HAP-1 (cell line): ENCODE data around the gene ANKRD39.
A peak's percentile ranks its signal among the peaks of the same experiment; 100 is the strongest.

Source experiments
- DNase-seq, 2 experiments: peaks; one replicate each; pipeline ENCODE4 v3.0.0-alpha.2; 2016 to 2020; ENCODE audit warnings: low spot score in 2 of 2
- H3K27me3 ChIP-seq: fragments of 250-450 bp; sonication (Bioruptor Pico); 2 replicates; pipeline ENCODE4 v1.5.1; 2020; ENCODE audit warnings: low read depth, mild to moderate bottlenecking, moderate library complexity
- H3K36me3 ChIP-seq: fragments of 250-450 bp; sonication (Bioruptor Pico); replicated peaks from 2 replicates; pipeline ENCODE4 v1.5.1; 2020; ENCODE audit warnings: mild to moderate bottlenecking
- H3K4me1 ChIP-seq: fragments of 250-450 bp; sonication (Bioruptor Pico); 2 replicates; pipeline ENCODE4 v1.5.1; 2020; ENCODE audit warnings: mild to moderate bottlenecking
- H3K4me3 ChIP-seq: fragments of 250-450 bp; sonication (Bioruptor Pico); 2 replicates; pipeline ENCODE4 v1.5.1; 2020; ENCODE audit warnings: mild to moderate bottlenecking, moderate library complexity
- H3K9me3 ChIP-seq: fragments of 250-450 bp; sonication (Bioruptor Pico); 2 replicates; pipeline ENCODE4 v1.5.1; 2020; ENCODE audit warnings: mild to moderate bottlenecking, moderate library complexity
- in situ Hi-C: fragments of 300-500 bp; cut with MboI; formaldehyde crosslinking; loops from 3 replicates; pipeline ENCODE4 v1.14.3; 2020; ENCODE audit warnings: low sequenced_read_pairs, inconsistent platforms, mixed read lengths

ANKRD39 gene

DNA sequence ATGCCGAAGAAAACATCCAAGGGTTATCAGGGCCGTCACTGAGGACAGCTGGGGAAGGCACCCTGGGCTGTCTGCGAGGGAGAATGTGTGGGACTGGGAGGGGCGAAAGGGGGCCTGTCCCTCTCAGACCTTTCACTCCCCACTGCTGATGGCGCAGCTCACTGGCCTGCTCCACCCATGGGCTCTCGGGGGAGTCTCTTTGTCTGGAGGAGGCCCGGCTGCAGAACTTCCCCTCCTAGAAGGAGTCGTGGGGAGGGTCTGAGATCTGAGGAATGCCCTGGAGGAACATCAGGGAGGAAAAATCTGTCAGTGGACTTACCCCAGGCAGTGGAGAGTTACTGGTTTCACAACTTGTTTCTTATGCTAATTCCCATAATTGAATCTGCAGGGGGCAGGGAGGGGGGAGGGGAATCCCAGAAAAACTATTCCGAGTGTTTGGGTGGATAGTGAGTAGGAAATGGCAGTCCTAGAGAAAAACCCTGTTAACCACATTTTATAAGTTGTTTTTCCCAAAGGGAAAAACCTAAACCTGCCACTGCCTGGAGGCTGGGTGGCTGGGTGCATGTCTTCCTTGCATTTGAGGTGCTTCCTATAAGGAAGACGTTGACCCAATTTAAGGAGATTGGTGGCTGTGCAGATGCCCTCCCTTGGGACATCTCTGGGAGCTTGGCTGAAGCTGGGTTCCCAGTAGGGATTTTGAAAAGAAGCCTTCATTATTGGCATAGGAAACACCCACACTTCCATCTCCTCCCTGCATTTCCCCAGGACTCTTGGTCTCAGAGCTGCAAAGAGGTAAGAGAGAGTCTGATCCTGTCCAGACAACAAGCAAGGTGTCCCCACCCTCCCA is 23.8 kb upstream of the ANKRD39 start:
- DNase-seq = peak; percentile 81 to 90
- no peaks in the 10 kb centered on the region for H3K36me3 ChIP-seq
- no peaks in the 10 kb centered on the region for H3K9me3 ChIP-seq
- H3K27me3 ChIP-seq = no peaks in the 10 kb centered on the region
- no peak overlapping the region for H3K4me3 ChIP-seq
- in situ Hi-C loops = no loop called here
- peaks cover 17% of the 10 kb centered on the region for H3K4me1 ChIP-seq

DNA sequence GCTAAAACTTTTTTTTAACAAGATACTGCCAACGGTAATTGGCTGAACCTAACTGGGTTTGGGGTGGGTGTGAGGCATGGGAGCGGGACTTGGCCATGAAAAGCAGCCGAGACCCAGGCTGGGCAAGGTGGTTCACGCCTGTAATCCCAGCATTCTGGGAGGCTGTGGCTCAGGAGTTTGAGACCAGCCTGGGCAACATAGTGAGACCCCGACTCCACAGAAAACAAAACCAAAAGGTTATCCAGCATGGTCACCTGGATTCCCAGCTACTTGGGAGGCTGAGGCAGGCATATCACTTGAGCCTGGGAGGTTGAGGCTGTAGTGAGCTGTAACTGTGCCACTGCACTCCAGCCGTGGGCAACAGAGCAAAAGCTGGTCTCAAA is 23.1 kb upstream of the ANKRD39 start:
- in situ Hi-C loops = no loop called here

DNA sequence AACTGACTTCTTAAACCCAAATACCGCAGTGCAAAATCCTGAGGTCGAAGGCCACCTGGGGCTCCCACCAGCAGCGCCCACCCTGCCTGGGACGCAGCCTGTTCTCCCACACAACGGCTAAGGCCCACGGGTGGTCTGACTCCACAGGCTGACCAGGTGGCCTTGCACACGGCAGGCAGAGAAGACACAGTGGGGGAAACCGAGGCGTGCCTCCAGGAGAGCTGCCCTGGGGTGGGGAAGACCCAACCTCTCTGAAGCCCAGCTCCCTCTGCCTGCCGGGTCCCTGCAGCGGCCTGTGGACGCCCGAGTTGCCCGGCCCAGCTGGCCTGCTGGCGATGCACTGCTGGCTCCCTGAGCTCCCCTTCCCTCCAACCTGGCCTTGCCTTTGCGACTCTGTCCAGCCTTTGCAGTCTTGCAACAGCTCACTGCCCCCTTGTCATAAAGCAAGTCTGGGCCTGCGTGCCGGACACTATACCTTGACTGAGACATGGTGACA is 21.8 kb upstream of the ANKRD39 start:
- Histone ChIP-seq H3K4me3 (no peak overlapping the region), H3K4me1 (peaks cover 17% of the 10 kb centered on the region), H3K27me3 (no peaks in the 10 kb centered on the region), H3K9me3 (no peaks in the 10 kb centered on the region), H3K36me3 (no peaks in the 10 kb centered on the region)
- in situ Hi-C loops = no loop called here
- DNase-seq = no peak

More for the DNA sequence above, 23.1 kb upstream of the ANKRD39 start:
- H3K4me3 ChIP-seq = no peak overlapping the region
- H3K9me3 ChIP-seq = no peaks in the 10 kb centered on the region
- no peak for DNase-seq
- no peaks in the 10 kb centered on the region for H3K27me3 ChIP-seq
- no peaks in the 10 kb centered on the region for H3K36me3 ChIP-seq
- H3K4me1 ChIP-seq = peaks cover 17% of the 10 kb centered on the region

DNA sequence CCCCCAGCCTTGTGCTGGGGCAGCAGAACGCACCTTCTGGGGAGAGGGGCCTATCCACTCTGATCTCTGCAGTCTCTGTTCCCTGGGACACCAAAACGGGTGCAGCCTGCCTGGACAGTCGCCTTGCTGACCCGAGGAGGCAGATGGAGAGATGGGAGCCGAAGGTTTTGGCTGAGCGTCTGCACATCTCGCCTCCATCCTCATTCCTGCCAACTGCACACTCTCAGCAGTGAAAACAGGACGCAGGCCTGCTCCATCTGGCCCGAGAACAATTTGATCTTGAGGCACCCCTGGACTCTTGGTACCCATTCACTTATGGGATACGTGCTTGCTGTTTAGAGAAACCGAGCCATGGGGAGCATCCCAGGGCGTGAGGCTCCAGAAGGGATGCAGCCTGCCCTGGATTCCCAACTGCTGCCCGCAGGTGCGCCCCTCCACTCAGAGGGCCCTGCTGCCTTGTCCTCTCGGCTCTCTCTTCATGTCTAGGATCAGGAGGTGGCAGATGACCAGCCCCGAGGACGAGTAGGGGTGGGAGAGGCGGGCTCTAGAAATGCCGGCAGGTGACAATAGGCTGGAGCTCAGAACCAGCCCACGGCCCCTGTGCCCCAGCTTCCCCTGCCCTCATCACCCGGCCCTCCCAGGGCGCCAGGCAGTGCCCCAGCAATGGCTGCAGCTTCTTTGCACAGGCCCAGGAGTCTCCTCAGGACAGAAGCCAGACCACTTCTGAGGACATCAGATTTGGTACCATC is 21.2 kb upstream of the ANKRD39 start:
- in situ Hi-C loops = no loop called here
- Histone ChIP-seq H3K4me1 (peaks cover 17% of the 10 kb centered on the region), H3K9me3 (no peaks in the 10 kb centered on the region)

DNA sequence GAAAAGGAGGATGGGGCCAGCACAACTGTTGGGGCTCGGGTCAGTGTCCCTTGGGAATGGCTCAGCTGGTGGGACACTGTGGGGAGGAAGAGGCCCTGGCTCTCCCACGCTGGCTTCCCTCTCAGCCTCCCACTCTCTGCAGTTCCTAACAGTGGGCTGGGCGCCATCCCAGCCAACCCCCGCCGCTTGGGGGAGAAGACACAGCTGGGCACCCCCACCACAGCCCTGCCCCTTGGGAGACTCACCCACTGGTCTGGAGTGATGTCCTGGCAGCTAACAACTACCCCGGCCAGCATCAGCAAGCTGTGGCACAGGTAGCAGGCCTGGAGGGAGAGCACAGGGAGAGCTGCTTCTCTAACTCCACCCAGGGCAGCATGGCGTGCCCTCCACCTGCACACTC is 20.4 kb upstream of the ANKRD39 start:
- Histone ChIP-seq H3K36me3 (no peaks in the 10 kb centered on the region), H3K9me3 (no peaks in the 10 kb centered on the region), H3K4me3 (no peak overlapping the region), H3K27me3 (no peaks in the 10 kb centered on the region), H3K4me1 (peaks cover 17% of the 10 kb centered on the region)
- no peak for DNase-seq
- in situ Hi-C loops = no loop called here

More for the DNA sequence above, 21.2 kb upstream of the ANKRD39 start:
- H3K4me3 ChIP-seq = no peak overlapping the region
- H3K36me3 ChIP-seq = no peaks in the 10 kb centered on the region
- no peak for DNase-seq
- no peaks in the 10 kb centered on the region for H3K27me3 ChIP-seq

DNA sequence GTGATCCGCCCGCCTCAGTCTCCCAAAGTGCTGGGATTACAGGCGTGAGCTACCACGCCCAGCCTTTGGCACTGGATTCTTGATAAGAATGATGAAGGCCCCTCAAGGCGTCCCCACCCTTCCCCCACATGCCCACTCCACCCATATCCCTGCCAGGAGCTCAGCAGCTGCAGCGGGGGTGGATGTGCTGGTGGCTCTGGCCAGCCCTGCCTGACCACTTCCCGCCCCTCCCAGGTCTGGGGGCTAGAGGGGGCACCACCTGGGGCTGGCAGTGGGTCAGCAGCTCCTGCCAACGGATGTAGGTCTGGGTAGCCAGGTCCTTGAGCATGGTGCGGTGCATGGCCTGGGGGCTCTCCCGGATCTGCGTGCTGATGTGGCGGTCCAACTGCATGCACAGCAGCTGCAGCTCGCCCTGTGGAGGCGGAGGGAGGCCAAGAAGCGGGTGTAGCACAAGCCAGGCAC is 19.8 kb upstream of the ANKRD39 start:
- peaks cover 17% of the 10 kb centered on the region for H3K4me1 ChIP-seq
- in situ Hi-C loops = no loop called here
- H3K36me3 ChIP-seq = no peaks in the 10 kb centered on the region
- H3K4me3 ChIP-seq = no peak overlapping the region
- no peaks in the 10 kb centered on the region for H3K9me3 ChIP-seq
- H3K27me3 ChIP-seq = no peaks in the 10 kb centered on the region
- DNase-seq = no peak

DNA sequence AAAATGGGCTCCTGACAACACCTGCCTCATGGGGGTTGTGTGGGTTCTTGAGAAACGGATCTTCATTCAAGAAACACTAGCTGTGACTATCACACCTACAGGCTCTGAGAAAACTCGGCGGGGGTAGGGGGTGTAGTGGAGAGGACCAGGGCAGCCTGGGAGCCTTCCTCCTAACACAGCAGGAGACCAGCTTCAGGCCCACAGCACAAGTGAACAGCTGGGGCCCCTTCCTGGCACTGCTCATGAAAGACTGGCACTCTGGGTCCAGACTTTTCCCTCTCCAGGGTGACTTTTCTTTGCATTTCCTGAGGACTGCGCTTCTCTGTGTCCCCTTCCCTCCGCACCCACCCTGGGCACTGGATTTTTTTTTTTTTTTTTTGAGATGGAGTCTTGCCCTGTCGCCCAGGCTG is 19.2 kb upstream of the ANKRD39 start:
- H3K9me3 ChIP-seq = no peaks in the 10 kb centered on the region
- no peak overlapping the region for H3K4me3 ChIP-seq
- in situ Hi-C loops = no loop called here
- H3K36me3 ChIP-seq = no peaks in the 10 kb centered on the region
- H3K4me1 ChIP-seq = peaks cover 13% of the 10 kb centered on the region
- DNase-seq = no peak
- no peaks in the 10 kb centered on the region for H3K27me3 ChIP-seq

DNA sequence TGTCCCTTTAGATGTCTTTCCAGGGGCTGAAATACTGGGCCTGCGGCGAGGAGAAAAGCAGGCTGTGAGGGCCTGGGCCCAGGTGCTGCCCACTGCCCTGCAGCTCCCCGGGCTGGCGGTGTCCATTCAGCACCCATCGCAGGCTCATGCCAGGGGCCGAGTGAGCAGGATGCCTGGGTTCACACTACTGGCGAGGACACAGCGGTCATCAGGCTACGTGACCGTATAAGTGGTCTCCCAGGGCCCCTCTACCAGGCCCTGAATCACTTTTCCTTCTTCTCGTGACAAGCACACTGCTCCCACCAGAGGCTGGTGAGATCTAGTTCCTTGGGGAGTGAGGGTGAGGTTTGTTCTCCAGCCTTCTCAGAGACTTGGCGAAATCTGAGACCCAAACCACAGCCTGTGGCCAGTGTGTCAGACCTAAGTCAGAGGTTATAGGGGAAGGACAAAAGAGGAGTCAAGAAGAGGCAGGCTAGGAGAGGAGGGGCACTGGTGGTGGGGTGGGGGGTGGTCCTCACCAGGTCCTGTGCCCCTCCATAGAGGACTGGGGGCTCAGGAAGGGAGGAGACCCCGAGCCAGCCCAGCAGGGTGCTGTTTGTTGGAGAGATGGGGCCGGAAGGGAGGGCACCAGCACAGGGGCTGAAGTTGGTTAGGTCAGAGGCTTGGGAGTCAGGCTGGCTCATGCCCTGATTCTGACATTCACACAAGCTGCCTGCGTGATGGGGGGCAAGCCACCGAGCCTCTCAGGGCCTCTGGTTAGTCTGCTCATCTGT is 18.6 kb upstream of the ANKRD39 start:
- Histone ChIP-seq H3K27me3 (no peaks in the 10 kb centered on the region), H3K4me1 (peaks cover 7% of the 10 kb centered on the region), H3K9me3 (no peaks in the 10 kb centered on the region), H3K4me3 (no peak overlapping the region), H3K36me3 (no peaks in the 10 kb centered on the region)
- no peak for DNase-seq
- in situ Hi-C loops = no loop called here

DNA sequence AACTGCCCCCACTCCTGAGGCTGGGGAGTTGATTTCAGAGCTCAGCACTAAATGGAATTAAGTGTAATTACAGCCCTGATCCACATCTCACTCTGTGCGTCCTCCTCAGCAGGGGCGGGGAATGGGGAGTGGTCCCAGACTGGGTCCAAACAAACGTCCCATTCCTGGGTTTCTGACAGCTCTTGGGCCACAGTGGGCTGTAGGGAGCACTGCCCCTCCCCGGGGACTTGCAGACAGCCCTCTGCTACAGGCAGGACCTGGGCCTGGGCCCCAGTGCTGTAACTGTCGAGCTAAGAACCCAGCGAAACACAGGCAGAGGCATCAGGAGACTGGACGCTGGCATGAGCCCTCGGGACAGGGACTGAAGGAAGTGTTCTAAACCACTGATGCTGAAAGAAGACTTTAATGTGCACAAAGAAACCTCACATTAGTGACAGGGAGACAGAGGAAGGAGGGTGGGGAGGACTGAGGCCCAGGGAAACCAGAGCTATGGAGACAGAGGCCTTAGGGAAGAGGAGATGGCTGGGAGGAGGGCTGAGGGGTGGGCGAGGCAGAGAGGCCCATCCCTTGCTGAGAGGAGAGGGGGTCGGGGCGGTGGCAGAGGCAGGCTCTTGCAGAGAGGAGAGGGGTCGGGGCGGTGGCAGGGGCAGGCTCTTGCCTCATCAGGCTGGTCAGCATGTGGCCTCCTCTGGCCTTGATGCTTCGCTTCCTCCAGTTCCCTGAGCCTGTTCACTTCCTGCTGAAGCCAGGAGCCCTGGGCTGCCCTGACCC is 17.9 kb upstream of the ANKRD39 start:
- no peaks in the 10 kb centered on the region for H3K27me3 ChIP-seq
- no peaks in the 10 kb centered on the region for H3K36me3 ChIP-seq
- H3K4me3 ChIP-seq = no peak overlapping the region
- H3K4me1 ChIP-seq = peaks cover 6% of the 10 kb centered on the region
- in situ Hi-C loops = no loop called here
- peak in 1 of 2 experiments; percentile 38 for DNase-seq
- no peaks in the 10 kb centered on the region for H3K9me3 ChIP-seq

DNA sequence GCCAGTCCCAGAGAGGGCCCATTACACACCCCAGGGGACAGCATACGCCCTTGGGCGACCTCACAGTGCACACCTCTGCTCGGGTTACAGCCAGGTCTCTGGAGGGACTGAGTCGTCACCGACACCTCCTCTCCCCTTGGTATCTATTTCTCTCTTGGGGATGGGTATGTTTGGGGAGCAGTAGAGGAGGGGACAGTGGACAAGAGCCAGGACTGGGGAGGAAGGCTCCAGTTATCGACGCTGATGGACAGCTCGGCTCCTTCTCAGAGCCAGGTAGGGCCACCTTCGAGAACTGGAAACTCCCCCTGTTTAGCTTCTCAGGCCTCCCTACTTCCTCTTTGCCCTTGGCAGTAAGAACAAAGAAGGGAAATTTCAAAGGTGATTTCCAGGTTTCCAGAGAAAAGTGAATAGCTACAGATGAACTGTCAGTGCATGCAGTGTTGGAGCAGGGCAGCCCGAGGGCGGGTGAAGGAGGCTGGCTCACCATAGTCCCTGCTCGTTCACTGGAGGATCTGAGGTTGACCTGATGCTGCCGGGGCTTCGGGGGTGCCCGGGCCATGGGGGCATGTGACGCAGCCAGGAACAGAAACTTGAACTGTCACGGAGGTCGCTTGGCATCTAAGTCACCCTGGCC is 16.5 kb upstream of the ANKRD39 start:
- in situ Hi-C loops = loop anchor here (25.0 kb wide), 1 partner anchor 238 kb away; the partner anchor contains the start of gene ANKRD36
- Histone ChIP-seq H3K4me1 (peaks cover 10% of the 10 kb centered on the region), H3K4me3 (no peak overlapping the region), H3K27me3 (no peaks in the 10 kb centered on the region), H3K9me3 (no peaks in the 10 kb centered on the region), H3K36me3 (no peaks in the 10 kb centered on the region)
- DNase-seq = no peak

DNA sequence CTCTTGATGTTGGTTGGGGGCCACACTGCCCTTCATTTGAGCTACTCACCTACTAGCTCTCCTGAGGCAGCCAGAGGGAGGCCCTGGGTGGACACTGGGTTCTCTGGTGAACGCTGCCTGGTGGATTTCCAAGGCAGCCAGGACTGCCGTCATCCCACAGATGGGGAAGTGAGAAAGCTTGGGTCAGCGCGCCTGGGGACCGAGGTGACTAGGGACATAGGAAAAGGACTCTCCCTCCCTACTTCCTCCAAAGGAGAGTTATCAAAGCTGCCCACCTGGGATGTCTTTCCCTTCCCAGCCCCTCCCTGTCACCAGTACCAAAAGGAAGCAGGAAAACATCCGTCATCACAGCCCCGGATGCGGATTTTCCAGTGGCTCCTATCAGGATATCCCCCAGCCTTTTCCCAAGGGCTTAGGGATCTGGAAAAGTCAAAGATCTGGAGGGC is 15.9 kb upstream of the ANKRD39 start:
- no peak overlapping the region for H3K4me3 ChIP-seq
- peaks cover 10% of the 10 kb centered on the region for H3K4me1 ChIP-seq
- no peak for DNase-seq
- in situ Hi-C loops = loop anchor here (25.0 kb wide), 1 partner anchor 239 kb away; the partner anchor contains the start of gene ANKRD36
- no peaks in the 10 kb centered on the region for H3K27me3 ChIP-seq
- no peaks in the 10 kb centered on the region for H3K9me3 ChIP-seq
- no peaks in the 10 kb centered on the region for H3K36me3 ChIP-seq

DNA sequence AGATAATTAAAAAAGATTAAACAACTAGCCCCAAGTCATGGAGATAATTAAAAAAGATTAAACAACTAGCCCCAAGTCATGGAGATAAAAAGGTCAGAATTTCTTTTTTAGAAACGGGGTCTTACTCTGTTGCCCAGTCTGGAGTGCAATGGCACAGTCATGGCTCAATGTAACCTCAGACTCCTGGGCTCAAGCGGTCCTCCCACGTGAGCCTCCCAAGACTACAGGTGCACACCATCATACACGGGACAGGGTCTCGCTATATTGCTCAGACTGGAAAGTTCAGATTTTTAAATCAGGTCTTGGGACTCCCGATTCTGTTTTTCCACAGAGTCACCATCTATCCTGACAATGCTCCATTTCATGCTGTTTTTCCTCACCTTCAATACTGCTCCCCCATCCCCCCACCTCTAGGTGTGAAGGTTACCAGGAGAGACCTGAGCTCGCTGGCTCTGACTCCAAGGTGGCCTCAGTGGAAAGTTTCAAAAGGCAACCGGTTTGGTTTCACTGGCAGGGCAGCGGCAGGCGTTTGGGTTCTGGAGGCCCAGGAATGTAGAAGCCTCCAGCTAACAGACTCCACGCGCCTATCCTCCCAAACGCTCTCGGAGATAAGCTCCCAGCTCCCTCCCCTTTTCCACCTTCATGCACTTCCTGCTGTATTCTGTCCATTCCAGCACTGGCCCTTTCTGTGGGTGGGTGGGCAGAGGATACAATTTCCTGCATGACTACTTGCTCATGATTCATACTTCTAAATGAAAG is 15.0 kb upstream of the ANKRD39 start:
- H3K27me3 ChIP-seq = no peaks in the 10 kb centered on the region
- in situ Hi-C loops = loop anchor here (25.0 kb wide), 1 partner anchor 240 kb away; the partner anchor contains the start of gene ANKRD36
- no peaks in the 10 kb centered on the region for H3K9me3 ChIP-seq
- peaks cover 10% of the 10 kb centered on the region for H3K4me1 ChIP-seq
- DNase-seq = no peak
- H3K4me3 ChIP-seq = no peak overlapping the region
- no peaks in the 10 kb centered on the region; the same call in 1 of the 2 replicates for H3K36me3 ChIP-seq
